HepG2 (cell line): ENCODE measurements around the gene NBEAL1.
"Not testable (repeated sequence)": the region's sequence is repeated elsewhere in the genome, so short reads cannot be mapped to it uniquely, and the experiment has no call there.

Experiments used
- AHR ChIP-seq: IDR thresholded peaks from 2 replicates; pipeline ENCODE4 v1.6.1; 2018; ENCODE audit warnings: missing genetic modification reagents, missing compliant biosample characterization
- ATRX ChIP-seq: sonication (generic); formaldehyde crosslinking; IDR thresholded peaks from 2 replicates; pipeline ENCODE4 v1.4.0; 2020; ENCODE audit warnings: missing genetic modification reagents, borderline replicate concordance
- CTCF ChIP-seq: sonication (generic); formaldehyde crosslinking; IDR thresholded peaks from 2 replicates; pipeline ENCODE4 v1.5.0; 2020; ENCODE audit warnings: mild to moderate bottlenecking, missing genetic modification reagents, moderate library complexity
- EP300 ChIP-seq, 3 experiments: sonication (generic) in 1 of 3; formaldehyde crosslinking in 1 of 3; IDR thresholded peaks; 2 replicates each; pipeline versions ENCODE4 v1.5.1 to v1.6.1; 2011 to 2020; ENCODE audit warnings: low read depth in 2 of 3, low read length in 2 of 3, borderline replicate concordance in 1 of 3, improper control_type of control experiment in 1 of 3, mild to moderate bottlenecking in 1 of 3, missing genetic modification reagents in 1 of 3, moderate library complexity in 1 of 3
- EZH2 ChIP-seq: conservative IDR thresholded peaks from 2 replicates; pipeline ENCODE4 v1.6.1; 2012; ENCODE audit warnings: mild to moderate bottlenecking, low read depth, low read length, moderate library complexity
- HMGXB4 ChIP-seq, 2 experiments: sonication (generic) in 1 of 2; formaldehyde crosslinking in 1 of 2; IDR thresholded peaks; 2 replicates each; pipeline versions ENCODE4 v1.4.0 to v1.6.1; 2018 to 2020; ENCODE audit warnings: missing genetic modification reagents in 2 of 2, borderline replicate concordance in 1 of 2, low read depth in 1 of 2, mild to moderate bottlenecking in 1 of 2, missing biosample characterization in 1 of 2
- HNRNPLL ChIP-seq: fragments of 200-400 bp; formaldehyde crosslinking; IDR thresholded peaks from 2 replicates; pipeline ENCODE4 v1.6.1; 2017; ENCODE audit warnings: mild to moderate bottlenecking, low read depth, low read length; ENCODE audit not compliant: poor library complexity, severe bottlenecking
- MXD4 ChIP-seq: IDR thresholded peaks from 2 replicates; pipeline ENCODE4 v1.6.1; 2016; ENCODE audit warnings: mild to moderate bottlenecking, missing biosample characterization, missing genetic modification reagents
- RNF2 ChIP-seq: fragments of 450-650 bp; conservative IDR thresholded peaks from 2 replicates; pipeline ENCODE4 v1.6.1; 2016; ENCODE audit warnings: low read depth
- THAP7 ChIP-seq: sonication (generic); formaldehyde crosslinking; IDR thresholded peaks from 2 replicates; pipeline ENCODE4 v1.8.1; 2023; ENCODE audit warnings: mild to moderate bottlenecking, missing genetic modification reagents
- ZNF83 ChIP-seq: sonication (generic); formaldehyde crosslinking; IDR thresholded peaks from 2 replicates; pipeline ENCODE4 v1.4.0; 2020; ENCODE audit warnings: missing genetic modification reagents, mild to moderate bottlenecking, borderline replicate concordance

- not testable (repeated sequence) for TF ChIP-seq AHR (CRISPR knock-in tag); EP300 (IDR thresholded peaks at IDR 0.05; ENCODE audit: low read depth in 2 of 2, low read length in 2 of 2); EP300 (CRISPR knock-in tag; IDR thresholded peaks at IDR 0.05; ENCODE audit: borderline replicate concordance); ZNF83; RNF2; MXD4 (CRISPR knock-in tag); EZH2; HMGXB4 (CRISPR knock-in tag; IDR thresholded peaks at IDR 0.05; ENCODE audit: borderline replicate concordance in 1 of 2, low read depth in 1 of 2); ATRX (CRISPR knock-in tag); CTCF; THAP7 (CRISPR knock-in tag); HNRNPLL
Measured at GRCh38 chr2:203115201-203115700, 100.6 kb downstream of the NBEAL1 start.
